SJSA1 (cell line): ENCODE results near the gene CORIN. TPM values are rescaled to one million over a fixed set of nuclear protein-coding genes. Genes with fewer than 3 reads are reported as not detected.

Experiments used
- DNase-seq, 2 experiments: peaks; one replicate each; pipeline ENCODE4 v3.0.0-alpha.2; 2015 to 2020; ENCODE audit warnings: low spot score in 2 of 2, low read depth in 1 of 2
- H3K27ac ChIP-seq: fragments of 250-450 bp; sonication (Bioruptor Pico); 2 replicates; pipeline ENCODE4 v1.5.1; 2020; ENCODE audit warnings: mild to moderate bottlenecking, moderate library complexity
- H3K27me3 ChIP-seq: fragments of 250-450 bp; sonication (Bioruptor Pico); replicated peaks from 2 replicates; pipeline ENCODE4 v1.5.1; 2020; ENCODE audit warnings: mild to moderate bottlenecking, moderate library complexity
- H3K36me3 ChIP-seq: fragments of 250-450 bp; sonication (Bioruptor Pico); 2 replicates; pipeline ENCODE4 v1.5.1; 2020; ENCODE audit warnings: mild to moderate bottlenecking
- H3K4me1 ChIP-seq: fragments of 250-450 bp; sonication (Bioruptor Pico); replicated peaks from 2 replicates; pipeline ENCODE4 v1.6.1; 2021; ENCODE audit warnings: mild to moderate bottlenecking
- H3K4me3 ChIP-seq: fragments of 250-450 bp; sonication (Bioruptor Pico); 2 replicates; pipeline ENCODE4 v1.5.1; 2020; ENCODE audit warnings: mild to moderate bottlenecking
- H3K9me3 ChIP-seq: fragments of 250-450 bp; sonication (Bioruptor Pico); replicated peaks from 2 replicates; pipeline ENCODE4 v1.5.1; 2020; ENCODE audit warnings: mild to moderate bottlenecking
- total RNA-seq: library from RNA; depleted of rRNA; stranded (reverse); fragments of >200 nt; shearing (Covaris generic); gene quantifications from 2 replicates; pipeline ENCODE4 v1.2.3, GENCODE V29; 2014

CORIN gene
- total RNA-seq, 1 experiment from 2014 or later = not detected

GRCh38 chr4:47662975-47663374 is 174.9 kb downstream of the CORIN start:
- no peaks in the 10 kb centered on the region for H3K36me3 ChIP-seq
- no peaks in the 10 kb centered on the region for H3K4me1 ChIP-seq
- DNase-seq = no peak
- H3K27me3 ChIP-seq = no peaks in the 10 kb centered on the region
- H3K9me3 ChIP-seq = no peaks in the 10 kb centered on the region
- no peak overlapping the region for H3K27ac ChIP-seq
- H3K4me3 ChIP-seq = no peak overlapping the region

GRCh38 chr4:47661741-47662140 is 176.1 kb downstream of the CORIN start:
- Histone ChIP-seq H3K36me3 (no peaks in the 10 kb centered on the region), H3K4me3 (no peak overlapping the region), H3K27me3 (no peaks in the 10 kb centered on the region), H3K27ac (no peak overlapping the region), H3K4me1 (no peaks in the 10 kb centered on the region), H3K9me3 (no peaks in the 10 kb centered on the region)
- DNase-seq = no peak

- H3K4me3 ChIP-seq = no peak overlapping the region
- DNase-seq = no peak
- H3K27me3 ChIP-seq = no peaks in the 10 kb centered on the region
- no peaks in the 10 kb centered on the region for H3K9me3 ChIP-seq
- H3K4me1 ChIP-seq = no peaks in the 10 kb centered on the region
- no peak overlapping the region for H3K27ac ChIP-seq
- no peaks in the 10 kb centered on the region for H3K36me3 ChIP-seq
These were observed 178.5 kb downstream of the CORIN start for GRCh38 chr4:47659342-47659741.

- Histone ChIP-seq H3K27me3 (no peaks in the 10 kb centered on the region), H3K27ac (no peak overlapping the region), H3K9me3 (no peaks in the 10 kb centered on the region), H3K36me3 (no peaks in the 10 kb centered on the region), H3K4me1 (no peaks in the 10 kb centered on the region), H3K4me3 (no peak overlapping the region)
- DNase-seq = no peak
These were observed 182.7 kb downstream of the CORIN start for GRCh38 chr4:47654972-47655693.

- H3K4me3 ChIP-seq = no peak overlapping the region
These were observed 185.8 kb downstream of the CORIN start for GRCh38 chr4:47652092-47652491.

GRCh38 chr4:47651231-47651630 is 186.6 kb downstream of the CORIN start:
- no peak for DNase-seq
- H3K27ac ChIP-seq = no peak overlapping the region
- no peaks in the 10 kb centered on the region for H3K27me3 ChIP-seq
- no peaks in the 10 kb centered on the region for H3K4me1 ChIP-seq
- no peak overlapping the region for H3K4me3 ChIP-seq
- H3K36me3 ChIP-seq = no peaks in the 10 kb centered on the region
- H3K9me3 ChIP-seq = no peaks in the 10 kb centered on the region

More at GRCh38 chr4:47652092-47652491, 185.8 kb downstream of the CORIN start:
- H3K36me3 ChIP-seq = no peaks in the 10 kb centered on the region
- no peak for DNase-seq
- H3K27me3 ChIP-seq = no peaks in the 10 kb centered on the region
- no peaks in the 10 kb centered on the region for H3K4me1 ChIP-seq
- H3K27ac ChIP-seq = no peak overlapping the region
- H3K9me3 ChIP-seq = no peaks in the 10 kb centered on the region

GRCh38 chr4:47650584-47651130 is 187.2 kb downstream of the CORIN start:
- Histone ChIP-seq H3K4me3 (no peak overlapping the region), H3K4me1 (no peaks in the 10 kb centered on the region), H3K9me3 (no peaks in the 10 kb centered on the region), H3K27ac (no peak overlapping the region), H3K27me3 (no peaks in the 10 kb centered on the region), H3K36me3 (no peaks in the 10 kb centered on the region)
- DNase-seq = no peak

- Histone ChIP-seq H3K4me3 (no peak overlapping the region), H3K27me3 (no peaks in the 10 kb centered on the region), H3K27ac (no peak overlapping the region), H3K9me3 (no peaks in the 10 kb centered on the region), H3K4me1 (no peaks in the 10 kb centered on the region), H3K36me3 (no peaks in the 10 kb centered on the region)
- no peak for DNase-seq
These were observed 190.3 kb downstream of the CORIN start for GRCh38 chr4:47647544-47647943.

GRCh38 chr4:47647029-47647428 is 190.8 kb downstream of the CORIN start:
- H3K4me3 ChIP-seq = no peak overlapping the region
- H3K27ac ChIP-seq = no peak overlapping the region
- H3K9me3 ChIP-seq = no peaks in the 10 kb centered on the region
- no peaks in the 10 kb centered on the region for H3K4me1 ChIP-seq
- DNase-seq = no peak
- H3K27me3 ChIP-seq = no peaks in the 10 kb centered on the region
- no peaks in the 10 kb centered on the region for H3K36me3 ChIP-seq

GRCh38 chr4:47646372-47646771 is 191.5 kb downstream of the CORIN start:
- Histone ChIP-seq H3K4me1 (no peaks in the 10 kb centered on the region), H3K27ac (no peak overlapping the region), H3K36me3 (no peaks in the 10 kb centered on the region), H3K4me3 (no peak overlapping the region), H3K9me3 (no peaks in the 10 kb centered on the region), H3K27me3 (no peaks in the 10 kb centered on the region)
- DNase-seq = no peak

- H3K27ac ChIP-seq = no peak overlapping the region
These were observed 194.0 kb downstream of the CORIN start for GRCh38 chr4:47643845-47644244.

GRCh38 chr4:47642985-47643760 is 194.7 kb downstream of the CORIN start:
- H3K27ac ChIP-seq = no peak overlapping the region

More at GRCh38 chr4:47643845-47644244, 194.0 kb downstream of the CORIN start:
- H3K27me3 ChIP-seq = no peaks in the 10 kb centered on the region
- no peaks in the 10 kb centered on the region for H3K4me1 ChIP-seq
- DNase-seq = no peak
- H3K9me3 ChIP-seq = no peaks in the 10 kb centered on the region
- H3K36me3 ChIP-seq = no peaks in the 10 kb centered on the region
- no peak overlapping the region for H3K4me3 ChIP-seq

GRCh38 chr4:47642191-47642830 is 195.6 kb downstream of the CORIN start:
- no peaks in the 10 kb centered on the region for H3K9me3 ChIP-seq
- H3K36me3 ChIP-seq = no peaks in the 10 kb centered on the region
- no peak overlapping the region for H3K27ac ChIP-seq
- H3K4me3 ChIP-seq = no peak overlapping the region
- no peaks in the 10 kb centered on the region for H3K4me1 ChIP-seq
- H3K27me3 ChIP-seq = no peaks in the 10 kb centered on the region
- no peak for DNase-seq

More at GRCh38 chr4:47642985-47643760, 194.7 kb downstream of the CORIN start:
- DNase-seq = no peak
- Histone ChIP-seq H3K36me3 (no peaks in the 10 kb centered on the region), H3K4me1 (no peaks in the 10 kb centered on the region), H3K4me3 (no peak overlapping the region), H3K9me3 (no peaks in the 10 kb centered on the region), H3K27me3 (no peaks in the 10 kb centered on the region)

GRCh38 chr4:47641755-47642154 is 196.1 kb downstream of the CORIN start:
- no peak for DNase-seq
- Histone ChIP-seq H3K36me3 (no peaks in the 10 kb centered on the region), H3K27me3 (no peaks in the 10 kb centered on the region), H3K4me3 (no peak overlapping the region), H3K27ac (no peak overlapping the region), H3K9me3 (no peaks in the 10 kb centered on the region), H3K4me1 (no peaks in the 10 kb centered on the region)
